CD4-positive, alpha-beta T cell treated with Interleukin-4 for 1 hour (primary cell): ENCODE results near the gene ISCA2.
A peak's percentile ranks its signal among the peaks of the same experiment; 100 is the strongest.
"Not testable (repeated sequence)": the region's sequence is repeated elsewhere in the genome, so short reads cannot be mapped to it uniquely, and the experiment has no call there.

Source experiments
- DNase-seq, 2 donors: peaks; one replicate each; pipeline ENCODE4 v3.0.0-alpha.2; 2020 to 2022

The ISCA2 gene, protein sequence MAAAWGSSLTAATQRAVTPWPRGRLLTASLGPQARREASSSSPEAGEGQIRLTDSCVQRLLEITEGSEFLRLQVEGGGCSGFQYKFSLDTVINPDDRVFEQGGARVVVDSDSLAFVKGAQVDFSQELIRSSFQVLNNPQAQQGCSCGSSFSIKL

DNA sequence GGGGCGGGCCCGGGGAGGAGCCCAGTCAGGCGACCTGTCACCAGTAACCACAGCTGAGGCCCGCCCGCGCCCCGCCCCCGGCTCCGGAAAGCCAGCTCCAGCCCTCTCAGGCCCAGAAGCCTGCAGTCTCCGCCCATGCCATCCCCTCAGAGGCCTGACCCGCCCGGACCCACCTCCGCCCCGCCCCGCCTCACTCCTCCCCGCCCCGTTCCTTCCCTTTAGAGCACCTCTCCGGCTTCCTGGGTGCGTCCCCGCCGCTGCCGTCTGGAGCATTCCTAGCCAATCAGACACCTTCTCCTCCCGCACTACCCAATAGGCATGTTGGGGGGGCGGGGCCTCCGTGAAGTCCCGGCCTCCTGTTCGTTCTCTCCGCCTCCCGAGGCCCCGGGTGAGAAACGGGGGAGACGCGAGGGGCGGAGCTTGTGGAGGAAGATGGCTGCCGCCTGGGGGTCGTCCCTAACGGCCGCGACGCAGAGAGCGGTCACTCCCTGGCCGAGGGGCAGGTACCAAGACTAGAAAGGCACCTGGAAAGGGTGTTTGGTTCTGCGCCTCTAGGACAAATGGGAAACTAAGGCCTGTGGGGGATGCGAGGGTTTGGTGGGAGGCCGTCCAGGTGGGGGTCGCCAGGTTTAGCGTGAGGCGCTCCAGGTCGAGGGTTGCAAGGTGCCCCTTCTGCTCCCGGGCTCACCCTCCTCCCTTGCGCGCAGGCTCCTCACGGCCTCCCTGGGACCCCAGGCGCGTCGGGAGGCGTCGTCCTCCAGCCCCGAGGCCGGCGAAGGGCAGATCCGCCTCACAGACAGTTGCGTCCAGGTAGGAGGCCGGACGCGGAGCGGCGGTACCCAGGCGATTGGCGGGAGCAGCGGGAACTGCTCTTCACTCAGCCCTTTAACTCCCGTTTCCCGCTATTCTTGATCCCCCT, at the start of gene ISCA2:
Gene ISCA2 (plus strand): TSS at position 423 of the 919 bp plus-strand sequence. CDS start 10 bp downstream, at position 433.
- peak; percentile 99 to 100 for DNase-seq

DNA sequence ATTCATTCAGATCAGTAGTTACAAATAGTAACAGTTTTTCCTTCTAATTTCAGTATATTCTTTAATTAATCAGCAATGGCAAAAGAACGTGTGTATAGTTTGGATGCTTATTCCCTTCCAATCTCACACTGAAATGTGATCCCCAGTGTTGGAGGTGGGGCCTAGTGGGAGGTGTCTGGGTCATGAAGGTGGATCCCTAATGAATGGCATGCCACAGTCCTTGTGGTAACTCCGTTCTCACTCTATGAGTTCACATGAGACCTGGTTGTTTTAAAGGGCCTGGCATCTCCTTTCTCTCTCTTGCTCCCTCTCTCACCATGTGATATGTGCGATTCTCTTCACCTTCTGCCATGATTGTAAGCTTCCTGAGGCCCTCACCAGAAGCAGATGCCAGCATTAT, 48.7 kb upstream of the ISCA2 start:
- no peak for DNase-seq

DNA sequence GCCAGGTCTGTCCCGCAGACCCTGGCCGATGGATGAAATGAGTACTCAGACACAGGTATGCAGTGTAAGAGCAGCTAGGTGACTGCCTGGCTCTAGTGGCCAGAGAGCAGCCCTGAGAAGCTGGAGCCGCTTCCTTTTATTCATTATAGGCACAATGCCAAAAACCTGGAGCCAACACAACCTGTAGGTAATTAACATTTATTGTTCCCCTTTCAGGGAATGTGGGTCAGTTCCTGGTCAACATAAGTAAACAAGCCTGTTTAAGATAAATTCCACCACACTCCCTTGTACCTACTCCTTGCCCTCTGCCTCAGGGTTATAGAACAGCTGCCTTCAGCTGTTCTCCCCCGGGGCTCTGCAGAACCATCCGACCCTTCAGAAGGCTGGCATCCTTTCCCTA, 39.2 kb upstream of the ISCA2 start:
- DNase-seq = not testable (repeated sequence)

DNA sequence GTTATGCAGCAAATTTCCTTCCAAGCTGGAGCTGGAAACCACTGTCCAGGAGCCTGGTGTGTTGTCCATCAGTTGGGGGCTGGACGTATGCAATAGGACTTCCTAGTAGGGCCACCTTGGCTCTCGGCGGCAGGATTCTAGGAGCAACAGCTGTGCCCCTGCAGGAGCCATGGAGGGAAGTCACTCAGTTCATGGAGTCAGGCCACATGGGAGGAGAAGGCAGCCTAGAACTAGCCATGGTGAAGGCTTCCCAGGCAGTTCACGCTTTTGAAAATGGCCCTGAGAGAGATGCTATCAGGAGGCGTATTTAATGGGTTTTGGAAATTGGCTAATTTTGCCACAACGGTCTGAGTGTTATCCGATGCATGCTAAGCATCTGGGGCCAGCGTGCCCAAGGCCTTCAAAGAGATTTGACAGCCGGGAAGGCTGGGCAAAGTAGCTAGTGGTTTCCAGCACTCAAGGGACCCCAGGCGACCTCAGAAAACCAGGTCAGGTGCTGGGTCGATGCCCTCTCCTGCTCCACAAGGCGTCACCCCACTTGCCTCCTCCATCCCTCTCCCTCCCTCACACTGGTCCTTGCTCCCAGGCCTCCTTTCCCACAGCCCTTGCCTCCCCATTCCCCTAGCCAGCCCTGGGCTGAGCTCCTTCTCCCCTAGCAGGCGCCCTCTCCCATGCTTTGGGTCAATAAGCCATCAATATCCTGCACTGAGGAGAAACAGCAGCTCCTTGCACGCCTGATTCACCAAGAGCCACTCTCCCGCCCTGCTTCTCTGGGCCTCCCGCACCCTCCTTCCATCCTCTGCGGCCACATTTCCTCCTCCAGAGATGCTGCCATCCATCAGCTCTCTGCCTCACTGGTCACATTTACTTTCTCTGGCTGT, 36.6 kb upstream of the ISCA2 start:
- no peak for DNase-seq

DNA sequence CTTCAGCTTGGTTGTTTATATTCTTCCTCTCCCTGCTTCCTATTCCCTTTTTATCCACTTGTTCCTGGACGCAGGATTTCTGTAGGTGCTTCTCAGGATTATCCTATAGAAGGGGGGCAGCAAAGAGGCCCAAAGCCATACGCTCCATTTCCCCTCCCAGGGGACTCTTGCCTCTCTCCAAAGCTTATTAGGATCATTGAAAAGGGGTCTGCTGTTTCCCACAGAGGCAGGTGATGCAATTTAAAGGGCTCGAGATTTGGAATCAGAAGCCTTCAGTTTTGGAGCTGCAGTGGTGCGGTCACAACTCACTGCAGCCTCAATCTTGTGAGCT, 36.0 kb upstream of the ISCA2 start:
- no peak for DNase-seq

DNA sequence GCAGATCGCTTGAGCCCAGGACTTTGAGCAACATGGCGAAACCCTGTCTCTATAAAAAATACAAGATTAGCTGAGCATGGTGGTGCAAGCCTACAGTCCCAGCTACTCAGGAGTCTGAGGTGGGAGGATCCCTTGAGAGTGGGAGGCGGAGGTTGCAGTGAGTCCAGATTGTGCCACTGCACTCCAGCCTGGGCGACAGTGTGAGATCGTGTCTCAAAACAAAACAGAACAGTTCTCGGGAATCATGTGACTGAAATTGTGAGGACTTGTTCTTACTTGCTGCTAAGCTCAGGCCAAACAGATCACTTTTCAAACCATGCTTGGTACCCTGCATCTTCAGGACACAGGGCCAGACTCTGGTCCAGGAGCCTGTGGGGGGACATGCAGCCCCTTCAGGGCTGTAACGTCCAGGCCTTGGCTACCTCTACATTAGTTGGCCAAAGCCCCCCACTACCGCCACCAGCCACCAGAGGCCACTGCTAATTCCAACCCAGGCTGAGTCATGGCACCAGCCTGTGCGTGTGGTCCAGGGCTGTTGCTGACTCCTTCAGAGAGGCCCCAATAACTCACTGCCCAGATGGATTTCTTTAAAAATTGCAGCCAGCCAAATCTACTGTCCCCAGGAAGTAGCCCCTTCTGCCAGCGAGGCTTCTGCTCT, 34.1 kb upstream of the ISCA2 start:
- peak in 1 of 2 donors; percentile 13 for DNase-seq

DNA sequence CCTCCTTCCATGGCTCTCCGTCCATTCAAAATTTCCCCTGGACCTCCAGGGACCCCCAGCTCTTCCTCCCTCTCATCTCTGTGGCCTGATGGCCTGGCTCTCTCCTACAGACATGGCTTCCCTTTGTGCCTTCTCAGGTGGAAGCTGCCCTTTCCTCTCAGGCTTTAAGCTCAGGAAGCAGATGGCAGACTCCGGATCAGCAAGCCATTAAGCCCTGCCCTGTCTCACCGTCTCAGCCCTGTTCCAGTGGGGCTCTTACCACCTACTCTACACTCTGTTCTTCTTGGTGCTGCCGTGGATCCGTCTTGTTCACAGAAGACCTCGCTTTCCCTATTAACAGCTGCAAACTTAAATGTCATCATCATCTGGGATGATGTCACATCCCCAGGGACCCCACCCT, 33.6 kb upstream of the ISCA2 start:
- DNase-seq = no peak

DNA sequence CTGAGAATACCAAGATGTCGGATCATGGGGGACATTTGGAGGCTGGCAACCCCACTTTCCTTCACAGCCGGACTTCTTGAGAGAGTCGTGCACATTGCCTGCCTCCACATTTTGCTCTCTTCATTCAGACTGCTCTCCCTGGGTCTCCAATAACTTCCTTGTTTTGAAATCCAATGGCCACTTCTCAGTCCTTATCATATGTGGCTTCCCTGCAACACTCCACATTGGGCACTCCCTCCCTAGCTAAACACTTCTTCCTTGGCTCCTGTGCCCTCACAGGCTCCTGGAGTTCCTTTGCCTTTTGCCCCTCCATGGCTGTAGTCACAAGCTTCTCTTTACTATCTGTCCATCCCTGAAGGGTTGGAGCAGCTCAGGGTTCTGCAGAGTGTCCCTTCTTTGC, 30.6 kb upstream of the ISCA2 start:
- no peak for DNase-seq

DNA sequence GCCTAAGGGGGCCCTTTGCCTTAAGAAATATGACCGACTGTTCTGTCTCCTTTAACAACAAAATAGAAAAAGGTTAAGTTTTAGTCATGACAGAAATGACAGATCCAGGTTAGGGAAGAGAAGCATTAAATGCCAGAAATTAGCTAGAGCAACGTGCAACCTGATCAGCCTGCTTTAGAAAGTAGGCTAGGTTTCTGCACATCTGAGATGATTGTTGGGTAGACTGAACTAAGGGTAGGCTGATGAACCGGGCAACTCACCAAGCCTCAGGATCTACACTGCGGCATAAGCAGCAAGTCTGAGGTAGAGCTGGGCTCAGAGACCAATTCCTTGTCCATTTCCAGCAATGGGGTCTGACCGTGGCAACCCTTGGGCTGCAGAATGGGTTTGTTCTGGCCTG, 29.9 kb upstream of the ISCA2 start:
- DNase-seq = no peak

DNA sequence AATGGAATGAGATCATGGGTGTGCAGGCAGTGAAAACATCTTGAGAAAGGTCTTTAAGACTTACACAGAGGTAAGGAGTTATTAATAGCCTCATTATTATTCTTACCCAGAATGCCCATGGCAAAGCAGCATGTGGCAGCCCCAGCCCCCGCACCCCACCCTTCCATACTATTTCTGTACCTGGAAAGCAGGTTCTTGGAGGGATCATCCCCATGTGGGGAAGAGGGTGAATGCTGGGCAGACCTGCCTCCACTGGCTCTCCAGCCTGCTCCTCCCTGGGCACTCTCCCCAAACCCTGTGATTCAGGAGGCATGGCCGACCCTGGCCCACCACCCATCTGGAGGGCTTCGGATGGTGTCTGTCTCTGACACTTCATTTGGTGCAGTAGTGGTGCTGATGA, 28.8 kb upstream of the ISCA2 start:
- no peak for DNase-seq

DNA sequence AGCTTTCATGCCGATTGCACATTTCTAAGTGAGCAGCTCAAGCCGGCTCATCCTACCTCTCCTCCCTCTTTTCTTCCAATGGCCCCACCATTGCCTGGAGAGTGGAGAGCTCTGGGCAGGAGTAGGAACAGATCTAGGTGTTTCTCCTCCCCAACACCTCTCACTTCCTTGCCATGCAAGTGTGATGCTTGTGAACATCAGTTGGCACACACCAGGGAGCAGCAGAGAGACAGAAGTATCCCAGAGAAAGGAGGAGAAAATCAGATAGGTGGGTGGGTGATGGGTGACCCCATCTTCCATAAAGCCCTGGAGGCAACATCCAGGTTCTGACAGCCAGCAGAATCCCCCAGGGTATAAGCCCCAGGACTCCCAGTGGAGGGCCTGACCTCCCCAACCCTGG, 28.2 kb upstream of the ISCA2 start:
- no peak for DNase-seq

DNA sequence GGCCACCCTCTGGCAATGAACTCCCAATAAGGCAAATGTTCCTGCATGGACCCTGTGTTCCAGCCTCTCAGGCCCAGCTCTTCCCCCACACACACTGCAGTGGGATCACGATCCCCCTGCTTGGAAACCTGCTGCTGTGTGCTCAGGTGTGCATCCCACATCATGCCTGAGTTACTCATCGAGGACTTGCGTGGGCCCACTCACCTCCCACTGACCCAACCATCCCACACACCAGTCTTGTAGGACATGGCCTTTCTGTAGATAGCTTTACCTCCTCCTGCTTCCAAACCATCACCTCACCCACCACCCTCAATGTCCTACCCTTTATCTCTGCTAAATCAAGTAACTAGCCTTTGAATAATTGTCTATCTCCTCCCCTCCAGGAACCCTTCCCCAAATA, 25.1 kb upstream of the ISCA2 start:
- no peak for DNase-seq

DNA sequence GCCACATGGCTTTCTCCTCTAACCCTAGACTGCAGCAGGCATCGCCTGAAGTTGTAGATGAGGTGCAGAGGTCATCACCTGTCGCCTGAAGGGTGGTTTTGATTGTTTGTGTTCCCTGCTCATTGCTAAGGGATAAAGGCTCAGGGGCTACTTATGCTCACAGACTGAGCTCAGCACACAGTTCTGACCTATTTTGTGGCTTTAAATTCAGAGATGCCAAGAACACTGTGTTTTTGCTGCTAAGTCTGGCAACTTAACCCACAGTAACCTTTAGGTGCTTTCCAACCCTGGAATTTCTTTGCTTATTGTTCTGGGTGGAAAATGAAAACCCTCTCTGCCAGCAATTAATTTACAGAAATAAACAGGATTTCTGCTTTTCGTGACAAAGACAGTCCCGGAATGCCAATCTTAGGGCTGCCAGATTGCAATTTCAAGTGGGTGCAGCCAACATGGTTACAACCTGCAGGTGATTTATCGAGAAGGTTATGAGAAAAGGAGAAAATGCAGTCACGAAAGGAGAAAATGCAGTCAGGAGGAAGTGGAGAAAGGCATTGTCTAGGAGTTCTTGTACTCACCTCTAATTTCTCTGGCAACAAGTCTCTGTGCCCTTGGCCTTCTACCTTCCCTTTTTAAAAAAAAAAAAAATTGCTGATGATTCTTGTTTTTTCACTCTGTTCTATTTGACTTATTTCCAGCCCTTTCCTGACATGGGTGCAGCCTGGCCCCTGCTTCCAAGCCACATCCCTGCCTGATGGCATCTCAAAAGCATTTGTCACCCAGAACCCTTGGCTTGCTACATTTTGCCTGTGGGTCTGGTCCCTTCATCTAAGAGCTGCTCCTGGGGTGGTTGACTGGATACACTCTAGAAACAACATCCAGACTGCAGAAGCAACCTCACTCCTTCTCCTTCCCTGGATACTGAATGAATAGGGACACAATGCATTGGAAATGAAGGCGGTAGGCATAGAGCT, 23.7 kb upstream of the ISCA2 start:
- DNase-seq = no peak

DNA sequence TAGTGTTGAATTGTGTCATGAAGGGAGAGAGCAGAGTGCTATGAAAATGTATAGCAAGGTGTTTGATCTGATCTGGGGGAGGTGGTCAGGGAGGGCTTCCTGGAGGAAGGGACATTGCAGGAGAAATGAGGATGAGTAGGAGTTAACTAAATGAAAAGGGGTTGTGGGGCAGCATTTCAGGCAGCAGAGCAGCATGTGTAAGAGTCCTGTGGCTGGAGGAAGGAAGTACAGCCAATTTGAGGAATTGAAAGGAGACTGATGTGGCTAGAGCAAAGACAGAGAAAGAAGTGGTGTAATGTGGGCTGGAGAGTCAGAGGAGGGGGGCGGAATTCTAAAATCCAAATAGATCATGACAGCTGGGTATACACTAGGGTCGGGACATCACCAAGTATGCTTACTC, 21.0 kb upstream of the ISCA2 start:
- DNase-seq = no peak

DNA sequence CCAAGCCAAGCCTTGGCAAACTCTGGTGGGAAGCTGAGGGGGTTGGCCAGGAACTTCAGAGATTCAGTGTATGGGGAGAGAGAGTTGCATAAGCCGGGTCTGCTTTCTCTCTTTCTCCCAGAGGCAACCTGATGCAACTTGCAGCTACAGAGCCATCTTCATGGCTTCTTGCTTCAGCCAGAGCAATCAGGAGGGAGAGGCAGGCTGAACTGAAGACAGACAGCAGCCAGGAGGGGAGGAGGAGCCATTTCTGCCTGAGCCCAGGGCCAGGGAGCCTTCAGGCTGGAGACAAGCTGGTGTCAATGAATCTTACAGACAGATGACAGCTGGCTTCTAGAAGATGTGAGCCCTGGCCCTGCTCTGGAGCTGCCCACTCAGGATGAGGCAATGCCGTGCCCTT, 19.2 kb upstream of the ISCA2 start:
- DNase-seq = no peak

DNA sequence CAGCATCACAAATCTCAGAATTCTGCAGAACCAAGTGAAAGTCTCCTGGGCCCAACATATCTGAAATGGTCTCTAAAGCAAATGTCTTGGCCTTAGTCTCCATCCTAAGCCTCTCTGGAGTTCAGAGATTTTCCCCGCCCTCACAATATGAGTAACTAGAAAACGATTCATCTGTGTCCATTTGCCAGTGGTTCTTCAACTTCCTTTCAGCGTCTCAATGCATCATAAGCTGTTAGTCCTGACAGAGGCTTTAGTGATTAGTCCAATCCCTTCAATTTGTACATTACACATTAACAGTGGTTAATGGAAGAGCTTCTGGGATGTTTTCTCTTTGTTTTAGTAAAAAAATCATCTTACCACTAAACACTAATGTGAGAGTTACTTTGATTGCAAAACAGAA, 17.9 kb upstream of the ISCA2 start:
- no peak for DNase-seq

DNA sequence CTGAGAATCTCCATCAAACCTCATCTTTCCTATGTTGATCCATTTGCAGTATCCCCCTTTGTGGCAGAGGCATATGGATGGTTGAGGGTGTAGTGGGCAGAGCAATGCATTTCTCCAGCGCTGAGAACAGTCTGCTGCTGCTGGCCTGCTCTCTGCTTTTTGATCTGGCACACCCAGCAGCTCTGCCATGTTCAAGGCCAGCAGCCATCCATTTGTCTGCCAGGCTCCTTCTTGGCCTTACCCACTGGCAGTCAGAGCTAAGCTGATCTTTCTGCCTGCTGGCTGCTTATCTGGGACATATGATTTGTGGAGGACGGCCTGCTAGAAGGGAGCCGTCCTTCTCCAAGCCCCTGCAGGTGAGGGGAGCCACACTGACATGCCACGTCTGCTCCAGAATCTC, 17.5 kb upstream of the ISCA2 start:
- no peak for DNase-seq

DNA sequence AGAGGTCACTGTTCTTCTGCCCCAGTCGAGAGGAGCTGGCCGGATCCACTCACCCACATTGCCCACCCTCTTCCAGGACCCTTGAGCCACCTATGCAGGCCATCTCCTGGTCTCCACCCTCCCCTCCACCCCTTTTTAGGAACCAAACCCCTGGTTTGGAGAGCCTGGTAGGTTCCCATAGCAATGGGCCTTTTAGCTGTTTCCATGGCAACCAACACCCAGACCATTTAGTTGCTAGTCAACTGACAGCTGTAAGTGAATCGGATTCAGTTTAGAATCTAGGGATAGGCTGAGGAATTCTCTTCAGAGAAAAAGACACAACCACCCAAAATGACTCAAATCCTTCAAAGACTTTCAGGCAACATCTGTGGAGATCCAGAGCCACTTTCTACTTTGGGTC, 17.0 kb upstream of the ISCA2 start:
- DNase-seq = no peak

DNA sequence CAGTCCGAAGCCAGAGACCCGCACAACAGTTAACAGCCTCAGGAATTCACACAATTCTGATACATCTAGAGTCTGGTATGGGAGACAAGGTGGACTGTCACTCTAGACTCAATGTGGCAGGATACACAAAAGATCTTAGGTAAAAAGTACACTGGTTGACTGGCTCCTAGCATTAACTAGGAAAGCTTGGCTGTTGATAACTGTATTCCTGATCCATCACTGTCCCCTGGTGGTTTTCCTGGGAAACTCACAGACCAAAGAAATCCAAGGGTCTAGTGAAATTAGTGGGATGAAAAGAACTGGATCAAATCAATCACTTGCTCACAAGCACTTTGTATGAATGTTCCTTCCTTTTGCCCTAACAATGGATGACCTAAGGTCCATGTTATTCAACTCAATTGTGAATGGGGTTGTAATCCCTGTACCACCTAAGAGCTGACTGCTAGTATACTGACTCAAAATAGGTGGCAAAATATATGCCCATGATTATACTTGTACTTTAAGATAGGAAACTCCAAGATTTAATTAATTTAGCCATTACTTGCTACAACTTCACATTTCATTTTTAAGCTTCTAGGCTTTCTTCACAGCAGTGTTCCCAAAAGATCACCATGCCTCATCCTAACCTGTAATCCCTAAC, 14.4 kb upstream of the ISCA2 start:
- DNase-seq = no peak

DNA sequence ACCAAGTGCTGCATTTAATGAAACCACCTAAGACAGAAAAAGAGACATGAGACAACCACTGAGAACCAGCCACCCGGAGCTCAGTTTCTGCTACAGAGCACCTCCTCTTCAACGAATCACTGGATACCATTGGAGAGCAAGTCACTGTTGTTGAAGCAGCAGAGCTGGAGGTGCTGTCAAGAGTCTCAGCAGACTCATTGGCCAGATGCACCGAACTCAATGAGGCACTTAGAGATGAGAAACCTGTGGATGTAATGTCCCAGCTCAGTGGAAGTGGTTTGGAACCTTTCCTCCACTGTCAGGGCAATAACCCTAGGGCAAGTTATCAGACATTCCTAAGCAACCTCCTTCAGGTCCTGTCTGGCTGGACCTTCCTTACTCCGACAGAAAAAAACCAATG, 13.5 kb upstream of the ISCA2 start:
- DNase-seq = no peak

DNA sequence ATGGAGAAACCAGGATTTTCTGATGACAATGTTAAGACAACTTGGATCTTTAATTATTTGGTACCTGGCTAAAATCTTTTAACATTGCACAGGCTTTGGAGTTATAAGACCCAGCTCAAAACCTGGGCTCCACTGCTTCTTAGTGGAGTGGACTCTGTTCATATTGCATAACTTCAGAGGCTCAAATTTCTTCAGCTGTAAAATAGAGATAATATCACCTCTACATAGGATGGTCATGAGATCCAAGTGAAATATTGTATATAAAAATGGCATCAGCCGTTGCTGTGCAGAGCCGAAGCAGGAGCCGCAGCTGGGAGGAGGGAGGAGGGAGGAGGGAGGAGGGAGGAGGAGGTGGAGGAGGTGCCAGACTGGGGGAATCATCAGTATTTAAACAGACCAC, 11.0 kb upstream of the ISCA2 start:
- no peak for DNase-seq

DNA sequence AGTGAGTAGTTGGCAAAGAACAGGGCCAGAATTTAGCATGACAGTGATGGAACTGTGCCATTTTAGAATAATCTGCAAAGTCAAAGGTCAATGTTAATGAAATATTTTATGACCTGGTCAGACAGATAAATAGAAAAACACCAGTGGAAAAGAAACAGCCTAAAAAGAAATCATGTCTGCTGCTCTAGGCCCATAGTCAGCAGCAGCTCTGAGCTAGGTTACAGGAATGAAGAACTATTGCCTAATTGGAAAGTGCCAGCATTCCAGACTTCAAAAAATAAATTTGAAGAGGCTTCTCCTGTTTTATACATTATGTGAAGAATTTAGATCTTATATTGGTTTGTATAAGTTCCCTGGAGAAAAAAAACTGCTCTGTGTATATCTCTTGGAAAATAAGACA, 10.2 kb upstream of the ISCA2 start:
- DNase-seq = no peak
